Left ventricle myocardium inferior (tissue), 1 donor: ENCODE results near the gene IGSF11. TPM values are rescaled to one million over a fixed set of nuclear protein-coding genes. Genes with fewer than 3 reads are reported as not detected.

Source experiments
- DNase-seq: peaks from one replicate; pipeline ENCODE4 v3.0.0-alpha.2; 2020
- H3K27ac ChIP-seq: fragments of 200-600 bp; replicated peaks from 2 replicates; pipeline ENCODE4 v1.8.0; 2021
- H3K27me3 ChIP-seq: fragments of 200-600 bp; 2 replicates; pipeline ENCODE4 v1.8.0; 2021; ENCODE audit warnings: low read depth
- H3K36me3 ChIP-seq: fragments of 200-600 bp; 2 replicates; pipeline ENCODE4 v1.8.0; 2021
- H3K4me1 ChIP-seq: fragments of 200-600 bp; 2 replicates; pipeline ENCODE4 v1.8.0; 2021
- H3K4me3 ChIP-seq: fragments of 200-600 bp; 2 replicates; pipeline ENCODE4 v1.8.0; 2021; ENCODE audit warnings: mild to moderate bottlenecking, moderate library complexity
- H3K9me3 ChIP-seq: fragments of 200-600 bp; replicated peaks from 2 replicates; pipeline ENCODE4 v1.8.0; 2021
- CTCF ChIP-seq: fragments of 200-600 bp; IDR thresholded peaks from 2 replicates; pipeline ENCODE4 v1.8.0; 2021; ENCODE audit warnings: antibody characterized with exemption, mild to moderate bottlenecking, borderline replicate concordance
- intact Hi-C: fragments of 100-400 bp; cut with micrococcal nuclease; formaldehyde crosslinking; loops from one replicate; pipeline ENCODE4 v1.11.0; 2022
- total RNA-seq: library from RNA; stranded (reverse); fragmentation: NEBNext Ultra II Directional; extraction: Animal tissue kit (Norgen Biotek cat#: 25700); gene quantifications from one replicate; pipeline ENCODE4 v1.2.1, GENCODE V29; 2021
- donor health status: DM: no; HTN: yes; CAD: no; lungs with severe emphysema.

The IGSF11 gene
- total RNA-seq, 1 donor from 2014 or later = 2.1 TPM

DNA sequence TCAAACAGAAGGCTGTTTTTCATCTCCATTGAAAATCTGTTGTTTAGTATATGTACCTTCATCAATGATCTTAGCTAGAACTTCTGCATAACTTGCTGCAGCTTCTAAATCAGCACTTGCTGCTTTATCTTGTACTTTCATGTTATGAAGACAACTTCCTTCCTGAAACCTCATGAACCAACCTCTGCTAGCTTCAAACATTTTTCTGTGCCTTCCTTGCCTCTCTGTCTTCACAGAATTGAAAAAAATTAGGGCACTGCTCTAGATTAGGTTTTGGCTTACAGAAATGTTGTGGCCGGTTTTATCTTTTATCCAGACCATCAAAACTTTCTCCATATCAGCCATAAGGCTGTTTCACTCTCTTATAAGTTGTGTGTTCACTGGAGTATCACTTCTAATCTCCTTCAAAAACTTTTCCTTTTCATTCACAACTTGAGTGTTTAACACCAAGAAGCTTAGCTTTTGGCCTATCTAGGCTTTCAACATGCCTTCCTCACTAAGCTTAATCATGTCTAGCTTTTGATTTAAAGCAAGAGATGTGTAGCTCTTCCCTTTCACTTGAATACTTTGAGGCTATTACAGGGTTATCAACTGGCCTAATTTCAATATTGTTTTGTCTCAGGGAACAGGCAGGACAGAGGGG lies 78.6 kb downstream of the IGSF11 start:
- intact Hi-C loops = no loop called here
- no peaks in the 10 kb centered on the region for H3K4me1 ChIP-seq
- H3K36me3 ChIP-seq = no peaks in the 10 kb centered on the region
- DNase-seq = no peak
- H3K27me3 ChIP-seq = no peaks in the 10 kb centered on the region
- no peak overlapping the region for H3K4me3 ChIP-seq
- no peak for TF ChIP-seq CTCF
- H3K27ac ChIP-seq = no peak overlapping the region
- H3K9me3 ChIP-seq = peaks cover 21% of the 10 kb centered on the region

- Histone ChIP-seq H3K4me3 (no peak overlapping the region), H3K9me3 (peaks cover 20% of the 10 kb centered on the region), H3K27me3 (no peaks in the 10 kb centered on the region), H3K27ac (no peak overlapping the region), H3K4me1 (no peaks in the 10 kb centered on the region), H3K36me3 (no peaks in the 10 kb centered on the region)
- DNase-seq = no peak
- intact Hi-C loops = no loop called here
- TF ChIP-seq CTCF = no peak
These were observed 83.6 kb downstream of the IGSF11 start for GRCh38 chr3:118951089-118951488.

DNA sequence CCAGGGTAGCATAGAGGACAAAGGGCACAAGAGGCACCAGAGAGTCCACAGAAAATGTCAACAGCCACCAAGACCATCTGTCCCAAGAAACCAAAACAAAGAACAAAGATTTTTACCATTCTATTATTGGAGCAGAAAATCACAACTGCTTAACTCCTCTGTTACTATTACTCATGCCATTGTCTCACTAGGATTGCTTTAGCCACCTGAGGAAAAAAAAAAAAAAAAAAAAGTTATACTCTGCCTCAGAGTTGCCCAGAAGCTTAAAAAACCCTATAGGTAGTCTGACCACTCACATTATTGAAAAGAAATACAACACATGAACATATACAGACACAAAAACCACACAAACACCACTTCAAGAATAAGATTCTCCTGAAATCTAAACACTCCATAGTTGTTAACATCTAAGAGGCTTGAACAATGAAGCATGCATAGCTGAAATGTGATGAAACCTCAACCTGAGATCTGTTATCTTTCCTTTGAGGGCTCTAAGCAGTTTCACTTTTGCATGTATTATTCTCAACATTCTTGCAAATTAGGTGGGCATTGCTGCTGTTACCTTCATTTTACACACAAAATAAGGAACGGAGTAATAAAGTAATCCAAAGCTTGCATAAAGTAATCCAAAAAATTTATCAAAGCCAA lies 85.4 kb downstream of the IGSF11 start:
- H3K27me3 ChIP-seq = no peaks in the 10 kb centered on the region
- no peak for TF ChIP-seq CTCF
- peaks cover 4% of the 10 kb centered on the region for H3K9me3 ChIP-seq
- no peak overlapping the region for H3K27ac ChIP-seq
- H3K36me3 ChIP-seq = no peaks in the 10 kb centered on the region
- no peak for DNase-seq
- intact Hi-C loops = no loop called here
- H3K4me1 ChIP-seq = no peaks in the 10 kb centered on the region
- no peak overlapping the region for H3K4me3 ChIP-seq

GRCh38 chr3:118948146-118948545 lies 86.5 kb downstream of the IGSF11 start:
- no peak overlapping the region for H3K27ac ChIP-seq
- TF ChIP-seq CTCF = no peak
- intact Hi-C loops = no loop called here

DNA sequence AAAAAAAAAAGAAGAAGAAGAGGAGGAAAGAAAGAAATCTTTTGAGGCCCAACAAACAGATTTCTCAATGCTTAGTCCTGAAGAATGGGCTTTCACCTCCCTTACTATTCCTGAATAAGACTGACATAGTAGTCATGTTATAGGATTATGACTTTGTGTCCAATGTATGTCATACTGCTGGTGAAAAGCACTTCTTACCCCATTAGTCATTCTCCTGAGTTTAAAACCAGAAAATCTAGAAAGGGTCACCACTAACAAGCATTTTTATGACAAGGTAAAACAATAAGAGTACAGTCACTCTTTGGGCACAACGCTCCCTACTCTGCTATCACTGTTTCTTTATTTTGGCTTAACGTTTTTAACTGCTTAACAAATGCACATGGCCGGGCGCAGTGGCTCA lies 88.2 kb downstream of the IGSF11 start:
- DNase-seq = no peak
- Histone ChIP-seq H3K27me3 (no peaks in the 10 kb centered on the region), H3K27ac (no peak overlapping the region), H3K4me3 (no peak overlapping the region), H3K36me3 (no peaks in the 10 kb centered on the region), H3K4me1 (peaks cover 13% of the 10 kb centered on the region), H3K9me3 (no peaks in the 10 kb centered on the region)
- intact Hi-C loops = no loop called here
- TF ChIP-seq CTCF = no peak

More at GRCh38 chr3:118948146-118948545, 86.5 kb downstream of the IGSF11 start:
- Histone ChIP-seq H3K27me3 (no peaks in the 10 kb centered on the region), H3K9me3 (no peaks in the 10 kb centered on the region), H3K36me3 (no peaks in the 10 kb centered on the region), H3K4me3 (no peak overlapping the region), H3K4me1 (peaks cover 7% of the 10 kb centered on the region)
- no peak for DNase-seq
